CD8-positive, alpha-beta memory T cell (primary cell): ENCODE measurements around the gene ACTR10. TPM values are rescaled to one million over a fixed set of nuclear protein-coding genes. Genes with fewer than 3 reads are reported as not detected.

Experiments
- CTCF ChIA-PET: fragments of 350-600 bp; sonication (Branson Sonifier 250); formaldehyde crosslinking; loops from one replicate; lab custom pipeline; 2021; ENCODE audit warnings: antibody characterized with exemption; lab: Charles Lee
- POLR2A ChIA-PET: fragments of 350-600 bp; sonication (Branson Sonifier 250); formaldehyde crosslinking; loops from one replicate; lab custom pipeline; 2021; ENCODE audit warnings: antibody characterized with exemption; lab: Charles Lee
- DNase-seq, 5 donors: peaks; one replicate each; pipeline versions ENCODE4 v3.0.0 to v3.0.0-alpha.2; 2020 to 2022; ENCODE audit warnings: mixed read lengths in 1 of 5
- H3K27ac ChIP-seq: one replicate; pipeline ENCODE4 v1.7.0; 2013; ENCODE audit warnings: low read depth, mild to moderate bottlenecking, low read length, moderate library complexity
- H3K27me3 ChIP-seq: 2 replicates; pipeline ENCODE4 v1.7.0; 2013; ENCODE audit warnings: low read length, mild to moderate bottlenecking; ENCODE audit not compliant: insufficient read depth, poor library complexity, severe bottlenecking
- H3K36me3 ChIP-seq: 2 replicates; pipeline ENCODE4 v1.7.0; 2013; ENCODE audit warnings: mild to moderate bottlenecking, low read length, moderate library complexity; ENCODE audit not compliant: insufficient read depth
- H3K4me1 ChIP-seq: 2 replicates; pipeline ENCODE4 v1.7.0; 2013; ENCODE audit warnings: mild to moderate bottlenecking, low read length, moderate library complexity; ENCODE audit not compliant: insufficient read depth
- H3K4me3 ChIP-seq: 2 replicates; pipeline ENCODE4 v1.7.0; 2013; ENCODE audit warnings: mild to moderate bottlenecking, low read length
- H3K9me3 ChIP-seq: 2 replicates; pipeline ENCODE4 v1.7.0; 2013; ENCODE audit warnings: mild to moderate bottlenecking, low read length
- H3K27ac Mint-ChIP-seq, 8 donors: one replicate each; pipeline ENCODE4 v1.8.0; 2020 to 2021; ENCODE audit warnings: mixed read lengths in 8 of 8, mild to moderate bottlenecking in 6 of 8, inconsistent platforms in 3 of 8, moderate library complexity in 3 of 8
- H3K27me3 Mint-ChIP-seq, 2 donors: one replicate each; pipeline ENCODE4 v1.8.0; 2020 to 2021; ENCODE audit warnings: mixed read lengths in 2 of 2, mild to moderate bottlenecking in 1 of 2, moderate library complexity in 1 of 2
- H3K36me3 Mint-ChIP-seq, 3 donors: one replicate each; pipeline ENCODE4 v1.8.0; 2020 to 2021; ENCODE audit warnings: mixed read lengths in 3 of 3, inconsistent platforms in 1 of 3, mild to moderate bottlenecking in 1 of 3
- H3K4me1 Mint-ChIP-seq, 3 donors: one replicate each; pipeline ENCODE4 v1.8.0; 2020 to 2021; ENCODE audit warnings: mixed read lengths in 3 of 3, inconsistent platforms in 1 of 3, mild to moderate bottlenecking in 1 of 3
- H3K4me3 Mint-ChIP-seq, 7 donors: one replicate each; pipeline ENCODE4 v1.8.0; 2020 to 2021; ENCODE audit warnings: mixed read lengths in 7 of 7, mild to moderate bottlenecking in 6 of 7, moderate library complexity in 4 of 7, inconsistent platforms in 2 of 7
- H3K9me3 Mint-ChIP-seq, 5 donors: one replicate each; pipeline ENCODE4 v1.8.0; 2020 to 2022; ENCODE audit warnings: mixed read lengths in 5 of 5, mild to moderate bottlenecking in 3 of 5, moderate library complexity in 2 of 5, inconsistent platforms in 1 of 5
- polyA plus RNA-seq: library from polyadenylated mRNA; unstranded; fragments of 300-500 nt; fragmentation: Illumina TruSeq; gene quantifications from one replicate; pipeline ENCODE4 v1.2.3, GENCODE V29; 2021
- total RNA-seq, 2 experiments: library from RNA; stranded (reverse); gene quantifications; one replicate each; pipeline ENCODE4 v1.2.3, GENCODE V29; 2021

The ACTR10 gene
- total and polyA plus RNA-seq, 3 experiments from 2014 or later = 38.7 to 81.9 (median 41.5) TPM

DNA sequence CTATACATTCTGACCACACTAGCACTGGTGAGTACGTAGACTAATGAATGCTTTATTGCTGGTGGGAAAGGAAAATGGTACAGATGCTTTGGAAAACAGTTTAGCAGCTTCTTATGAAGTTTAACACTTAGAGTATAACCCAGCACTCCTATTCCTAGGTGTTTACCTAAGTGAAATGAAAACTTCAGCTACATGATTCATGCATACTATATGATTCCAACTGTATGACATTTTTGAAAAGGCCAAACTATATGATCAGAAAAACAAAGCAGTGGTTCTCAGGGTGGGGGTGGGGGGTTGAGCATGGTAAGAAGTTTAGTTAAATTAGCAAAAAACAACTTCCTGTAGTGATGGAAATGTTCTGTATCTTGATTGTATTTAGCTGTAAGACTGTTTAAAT is 76.3 kb downstream of the ACTR10 start:
- H3K36me3 ChIP-seq = peaks cover 27% of the 10 kb centered on the region
- H3K27ac ChIP-seq = no peak overlapping the region
- ChIA-PET CTCF (interaction anchor here (1.6 kb wide), 1 partner anchor 86 kb away, joined by 4 read pairs; no protein-coding TSS in a partner anchor), POLR2A (interaction anchor here (3.2 kb wide), 1 partner anchor 22 kb away, joined by 14 read pairs; the partner anchor contains the start of gene ARID4A)
- Mint-ChIP-seq H3K9me3 (no peaks in the 10 kb centered on the region), H3K4me1 (peaks cover 47 to 71% (median 53%) of the 10 kb centered on the region in 3 donors), H3K36me3 (peaks cover 0 to 78% (median 20%) of the 10 kb centered on the region in 3 donors), H3K4me3 (no peak overlapping the region), H3K27ac (peak overlapping the region in 4 of 8 donors; percentile 35 to 86 (median 70)), H3K27me3 (no peaks in the 10 kb centered on the region)
- H3K9me3 ChIP-seq = no peaks in the 10 kb centered on the region
- no peaks in the 10 kb centered on the region for H3K27me3 ChIP-seq
- DNase-seq = no peak
- H3K4me1 ChIP-seq = peaks cover 38% of the 10 kb centered on the region
- H3K4me3 ChIP-seq = no peak overlapping the region

DNA sequence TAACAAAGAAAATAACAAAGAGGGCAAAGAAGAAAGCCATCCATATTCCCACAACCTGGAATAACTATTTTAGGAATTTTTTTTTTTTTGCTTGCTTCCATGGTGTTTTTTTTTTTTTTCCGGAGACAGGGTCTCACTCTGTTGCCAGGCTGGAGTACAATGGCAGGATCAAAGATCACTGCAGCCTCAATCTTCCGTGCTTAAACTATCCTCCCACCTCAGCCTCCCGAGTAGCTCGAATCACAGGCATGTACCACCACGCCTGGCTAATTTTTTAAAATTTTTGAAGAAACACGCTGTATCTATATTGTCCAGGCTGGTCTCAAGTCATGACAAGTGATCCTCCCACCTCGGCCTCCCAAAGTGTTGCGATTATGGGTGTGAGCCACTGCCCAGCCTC is 78.2 kb downstream of the ACTR10 start:
- peaks cover 0 to 78% (median 14%) of the 10 kb centered on the region in 3 donors for H3K36me3 Mint-ChIP-seq
- H3K9me3 Mint-ChIP-seq = no peaks in the 10 kb centered on the region
- no peaks in the 10 kb centered on the region for H3K27me3 Mint-ChIP-seq

DNA sequence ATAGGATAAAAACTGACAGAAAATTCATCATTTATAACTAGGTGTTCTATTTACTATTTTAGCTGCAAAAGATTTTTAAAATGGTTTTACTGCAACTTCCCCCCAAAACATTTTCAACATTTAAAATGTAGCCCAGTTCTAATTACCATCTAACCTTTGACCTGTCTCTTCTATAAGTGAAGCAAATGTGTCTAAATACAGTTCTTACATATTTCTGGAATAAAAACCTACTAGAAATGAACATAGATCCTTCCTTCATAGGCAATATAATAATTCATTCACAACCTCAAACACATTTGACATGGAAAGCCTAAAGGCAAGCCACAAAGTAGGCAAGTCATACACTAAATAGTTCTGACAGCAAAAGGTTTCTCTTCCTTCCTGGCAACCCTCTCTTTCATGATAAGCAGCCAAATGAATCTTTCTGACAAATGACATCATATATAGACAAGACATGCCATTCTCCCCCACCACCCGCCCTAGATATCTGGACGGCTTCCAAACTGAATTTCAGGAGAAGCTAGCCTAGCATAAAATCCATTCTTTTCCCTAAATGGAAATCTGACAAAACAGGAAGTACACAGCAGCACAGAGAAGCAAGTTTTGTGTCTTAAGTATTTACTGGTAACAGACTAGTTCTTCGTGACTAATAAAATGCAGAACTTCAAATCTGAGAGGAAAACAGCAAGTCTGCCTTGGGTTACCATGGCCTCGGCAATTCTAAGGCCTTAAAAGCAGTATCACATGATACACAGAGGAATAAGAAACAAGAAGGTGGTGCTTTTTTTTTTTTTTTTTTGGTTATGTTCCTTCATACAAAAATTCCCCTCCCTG is 81.2 kb downstream of the ACTR10 start:
- Mint-ChIP-seq H3K27me3 (no peaks in the 10 kb centered on the region), H3K36me3 (peaks cover 5 to 82% (median 25%) of the 10 kb centered on the region in 3 donors), H3K4me3 (peak overlapping the region in 6 of 7 donors; percentile 37 to 73 (median 58)), H3K27ac (peak overlapping the region; percentile 24 to 92 (median 82)), H3K4me1 (peaks cover 63 to 76% (median 75%) of the 10 kb centered on the region in 3 donors), H3K9me3 (no peaks in the 10 kb centered on the region)
- POLR2A ChIA-PET = no interaction called here
- Histone ChIP-seq H3K27ac (peak overlapping the region; percentile 27), H3K36me3 (peaks cover 24% of the 10 kb centered on the region), H3K27me3 (no peaks in the 10 kb centered on the region), H3K9me3 (no peaks in the 10 kb centered on the region), H3K4me3 (no peak overlapping the region), H3K4me1 (peaks cover 36% of the 10 kb centered on the region)
- CTCF ChIA-PET = interaction anchor here (1.3 kb wide), 1 partner anchor 17 kb away, joined by 7 read pairs; the partner anchor contains the start of gene ARID4A
- DNase-seq = peak in 1 of 5 donors; percentile 52

More for the DNA sequence above, 78.2 kb downstream of the ACTR10 start:
- Histone ChIP-seq H3K27ac (no peak overlapping the region), H3K4me3 (no peak overlapping the region), H3K36me3 (peaks cover 10% of the 10 kb centered on the region), H3K9me3 (no peaks in the 10 kb centered on the region), H3K4me1 (peaks cover 49% of the 10 kb centered on the region), H3K27me3 (no peaks in the 10 kb centered on the region)
- ChIA-PET POLR2A (interaction anchor here (0.6 to 0.7 kb wide), 2 partner anchors 81 to 118 kb away, joined by 6 to 9 read pairs; partner anchors contain the start of gene TOMM20L), CTCF (no interaction called here)
- no peak for DNase-seq
- peak overlapping the region in 1 of 7 donors; percentile 72 for H3K4me3 Mint-ChIP-seq
- peaks cover 64 to 76% (median 73%) of the 10 kb centered on the region in 3 donors for H3K4me1 Mint-ChIP-seq
- peak overlapping the region in 1 of 8 donors; percentile 73 for H3K27ac Mint-ChIP-seq

DNA sequence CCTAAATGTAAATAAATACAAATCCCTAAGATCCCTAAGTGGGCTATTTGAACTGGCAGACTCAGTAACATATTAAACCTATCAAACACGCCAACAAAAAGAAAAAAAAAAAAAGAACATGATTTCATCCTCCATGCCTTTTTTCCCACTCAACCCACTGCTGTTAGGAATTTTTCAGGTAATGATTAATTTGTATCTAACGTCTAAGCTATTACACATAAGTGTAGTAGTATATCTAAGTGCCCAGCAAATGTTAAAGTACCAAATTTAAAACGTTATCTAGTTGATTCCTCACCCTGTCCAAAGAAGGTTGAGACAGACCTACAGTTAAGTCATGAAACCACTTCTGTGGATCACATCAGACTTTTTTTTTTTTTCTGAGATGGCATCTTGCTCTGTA is 82.0 kb downstream of the ACTR10 start:
- H3K9me3 ChIP-seq = no peaks in the 10 kb centered on the region
- ChIA-PET CTCF (interaction anchor here (1.3 kb wide), 1 partner anchor 16 kb away, joined by 7 read pairs; the partner anchor contains the start of gene ARID4A), POLR2A (interaction anchor here (0.7 kb wide), 1 partner anchor 10 kb away, joined by 3 read pairs; no protein-coding TSS in a partner anchor)
- no peak overlapping the region for H3K4me3 ChIP-seq
- Mint-ChIP-seq H3K4me1 (peaks cover 57 to 70% (median 67%) of the 10 kb centered on the region in 3 donors), H3K27ac (peak overlapping the region in 6 of 8 donors; percentile 24 to 92 (median 86)), H3K9me3 (no peaks in the 10 kb centered on the region), H3K27me3 (no peaks in the 10 kb centered on the region), H3K4me3 (peak overlapping the region in 4 of 7 donors; percentile 13 to 61 (median 50)), H3K36me3 (peaks cover 5 to 83% (median 23%) of the 10 kb centered on the region in 3 donors)
- H3K36me3 ChIP-seq = peaks cover 24% of the 10 kb centered on the region
- no peak for DNase-seq
- H3K27ac ChIP-seq = peak overlapping the region; percentile 27
- H3K4me1 ChIP-seq = peaks cover 28% of the 10 kb centered on the region
- H3K27me3 ChIP-seq = no peaks in the 10 kb centered on the region

DNA sequence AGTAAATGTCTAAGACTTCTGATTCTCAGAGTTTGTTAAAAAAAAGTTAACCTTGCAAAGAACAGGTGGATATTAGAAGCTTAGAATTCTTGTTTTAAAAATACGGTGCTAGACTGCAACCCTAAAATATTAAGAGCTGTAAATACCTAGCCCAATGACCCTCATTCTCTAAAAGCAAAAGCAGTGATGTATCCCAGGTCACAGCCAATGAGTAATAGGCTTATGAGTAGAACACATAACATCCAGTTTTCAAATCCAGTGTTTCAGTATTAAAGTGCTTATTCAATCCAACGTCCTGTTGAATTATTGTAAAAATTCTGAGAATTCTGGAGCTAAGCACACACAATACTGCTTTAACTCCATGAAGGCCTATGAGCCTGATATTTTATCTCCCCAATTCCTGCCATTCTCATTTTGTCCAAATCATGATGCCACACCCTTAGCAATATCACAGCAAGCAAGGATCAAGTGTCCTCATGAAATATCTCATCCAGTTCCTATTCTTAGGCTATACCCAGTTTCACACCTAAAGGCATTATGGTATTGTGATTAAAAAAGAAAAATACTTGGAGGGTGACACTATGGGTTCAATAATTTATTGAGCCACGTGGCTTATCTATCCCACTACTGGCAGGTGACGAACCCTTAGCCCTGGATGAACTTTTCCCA is 83.1 kb downstream of the ACTR10 start:
- peaks cover 28% of the 10 kb centered on the region for H3K4me1 ChIP-seq
- H3K4me1 Mint-ChIP-seq = peaks cover 63 to 78% (median 72%) of the 10 kb centered on the region in 3 donors
- CTCF ChIA-PET = interaction anchor here (1.2 kb wide), 1 partner anchor 36 kb away, joined by 4 read pairs; no protein-coding TSS in a partner anchor

DNA sequence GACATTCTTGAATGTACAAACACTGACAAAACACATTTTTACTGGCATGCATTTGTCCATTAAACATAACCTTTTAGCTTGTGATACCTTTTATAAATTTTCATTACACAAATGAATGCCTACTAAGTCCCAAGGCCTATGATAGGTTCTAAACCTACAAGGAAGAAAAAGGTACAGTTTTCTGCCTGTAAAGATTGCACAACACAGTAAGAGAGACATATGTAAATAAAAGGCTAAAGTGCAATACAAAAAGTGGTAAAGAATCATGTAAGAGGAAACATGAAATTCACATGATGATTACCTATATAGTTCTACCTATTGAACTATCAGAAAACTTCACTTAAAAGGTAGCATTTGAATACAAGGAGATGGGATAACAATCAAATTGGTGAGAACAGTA is 83.8 kb downstream of the ACTR10 start:
- Histone ChIP-seq H3K4me1 (peaks cover 32% of the 10 kb centered on the region), H3K27ac (no peak overlapping the region), H3K9me3 (no peaks in the 10 kb centered on the region), H3K4me3 (no peak overlapping the region), H3K27me3 (no peaks in the 10 kb centered on the region), H3K36me3 (peaks cover 33% of the 10 kb centered on the region)
- Mint-ChIP-seq H3K4me3 (no peak overlapping the region), H3K36me3 (peaks cover 5 to 86% (median 30%) of the 10 kb centered on the region in 3 donors), H3K9me3 (no peaks in the 10 kb centered on the region), H3K27ac (peak overlapping the region in 5 of 8 donors; percentile 1 to 67 (median 46)), H3K4me1 (peaks cover 68 to 81% (median 76%) of the 10 kb centered on the region in 3 donors), H3K27me3 (no peaks in the 10 kb centered on the region)
- no peak for DNase-seq
- ChIA-PET POLR2A (interaction anchor here (0.6 kb wide), 1 partner anchor 25 kb away, joined by 7 read pairs; no protein-coding TSS in a partner anchor), CTCF (interaction anchor here (1.2 kb wide), 1 partner anchor 37 kb away, joined by 4 read pairs; no protein-coding TSS in a partner anchor)

More for the DNA sequence above, 83.1 kb downstream of the ACTR10 start:
- Mint-ChIP-seq H3K27me3 (no peaks in the 10 kb centered on the region), H3K36me3 (peaks cover 5 to 86% (median 30%) of the 10 kb centered on the region in 3 donors), H3K27ac (peak overlapping the region in 6 of 8 donors; percentile 24 to 67 (median 48)), H3K9me3 (no peaks in the 10 kb centered on the region), H3K4me3 (no peak overlapping the region)
- POLR2A ChIA-PET = interaction anchor here (0.6 kb wide), 1 partner anchor 25 kb away, joined by 7 read pairs; no protein-coding TSS in a partner anchor
- Histone ChIP-seq H3K27ac (no peak overlapping the region), H3K36me3 (peaks cover 32% of the 10 kb centered on the region), H3K9me3 (no peaks in the 10 kb centered on the region), H3K27me3 (no peaks in the 10 kb centered on the region), H3K4me3 (no peak overlapping the region)
- DNase-seq = no peak

DNA sequence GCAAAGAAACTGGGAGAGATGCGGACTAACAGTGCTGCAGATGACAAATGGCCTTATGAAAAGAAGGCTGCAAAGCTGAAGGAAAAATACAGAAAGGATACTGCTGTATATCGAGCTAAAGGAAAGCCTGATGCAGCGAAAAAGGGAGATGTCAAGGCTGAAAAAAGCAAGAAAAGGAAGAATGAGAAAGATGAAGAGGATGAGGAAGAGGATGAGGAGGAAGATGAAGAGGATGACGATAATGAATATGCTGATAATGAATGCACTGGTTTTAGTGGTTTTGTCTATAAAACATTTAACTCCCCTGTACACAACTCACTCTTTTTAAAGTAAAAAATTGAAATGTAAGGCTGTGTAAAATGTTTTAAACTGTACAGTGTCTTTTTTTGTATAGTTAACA is 85.2 kb downstream of the ACTR10 start:
- Histone ChIP-seq H3K36me3 (peaks cover 37% of the 10 kb centered on the region), H3K4me1 (peaks cover 39% of the 10 kb centered on the region), H3K27ac (no peak overlapping the region), H3K9me3 (no peaks in the 10 kb centered on the region), H3K27me3 (no peaks in the 10 kb centered on the region), H3K4me3 (no peak overlapping the region)
- Mint-ChIP-seq H3K4me1 (peaks cover 72 to 87% (median 81%) of the 10 kb centered on the region in 3 donors), H3K27ac (peak overlapping the region in 4 of 8 donors; percentile 0 to 61 (median 45)), H3K27me3 (no peaks in the 10 kb centered on the region), H3K4me3 (no peak overlapping the region), H3K9me3 (no peaks in the 10 kb centered on the region), H3K36me3 (peaks cover 5 to 90% (median 32%) of the 10 kb centered on the region in 3 donors)
- DNase-seq = no peak
- POLR2A ChIA-PET = no interaction called here
- CTCF ChIA-PET = no interaction called here
